ENCODE measurements around the gene RANBP2. TPM values are rescaled to one million over a fixed set of nuclear protein-coding genes. Genes with fewer than 3 reads are reported as not detected.

Gene RANBP2
- total and polyA plus RNA-seq, 10 of the 15 experiments (the other 5 are each of a cell fraction or from before 2014, with no cell fraction given): 9.0 to 81.7 (median 28.3) TPM

DNA sequence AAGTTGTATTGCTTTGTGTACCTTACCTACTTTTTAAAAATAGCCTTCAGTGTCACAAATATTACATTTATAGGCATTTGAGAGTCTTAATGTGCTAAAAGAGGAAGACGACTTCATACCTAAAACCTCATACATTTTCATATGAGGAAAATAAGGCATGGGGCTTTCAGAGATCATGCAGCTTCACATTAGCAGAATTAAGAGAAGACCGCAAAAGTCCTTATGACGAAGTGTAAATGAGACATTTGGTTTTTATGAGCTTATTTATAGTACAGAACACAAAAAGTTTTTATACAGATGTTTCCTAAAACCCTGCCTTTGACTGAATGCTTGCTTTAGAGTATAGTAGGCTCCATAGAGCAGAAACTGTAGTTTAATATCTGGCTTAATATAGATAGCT, 57.2 kb downstream of the RANBP2 start (continued):
- peak; percentile 99 for TF ChIP-seq MTA2 (IDR thresholded peaks at IDR 0.05; ENCODE audit: low read depth)
- TF ChIP-seq ZNF384 (IDR thresholded peaks at IDR 0.05; ENCODE audit: borderline replicate concordance, low read depth, low read length): no peak
- no peak for TF ChIP-seq GATAD2B (conservative IDR thresholded peaks at IDR 0.05; ENCODE audit: low read depth)
- TF ChIP-seq SPI1 (IDR thresholded peaks at IDR 0.05; ENCODE audit: borderline replicate concordance, insufficient read depth, low read depth, low read length): peak; percentile 69
- 0 out of 2 replicates have a peak, but pooled peaks have one; percentile 31 for TF ChIP-seq EED (IDR thresholded peaks at IDR 0.05; ENCODE audit: low read depth)
- no peak for TF ChIP-seq NR2C2 (IDR thresholded peaks at IDR 0.05; ENCODE audit: borderline replicate concordance, control insufficient read depth, insufficient read length, low read depth)
- no peak for TF ChIP-seq MYC (IDR thresholded peaks at IDR 0.05; ENCODE audit: insufficient read depth, insufficient read length, insufficient replicate concordance, low read length, severe bottlenecking)
- TF ChIP-seq SIN3A (IDR thresholded peaks at IDR 0.05; ENCODE audit: low read depth, low read length): no peak
- TF ChIP-seq, protein P1, sequence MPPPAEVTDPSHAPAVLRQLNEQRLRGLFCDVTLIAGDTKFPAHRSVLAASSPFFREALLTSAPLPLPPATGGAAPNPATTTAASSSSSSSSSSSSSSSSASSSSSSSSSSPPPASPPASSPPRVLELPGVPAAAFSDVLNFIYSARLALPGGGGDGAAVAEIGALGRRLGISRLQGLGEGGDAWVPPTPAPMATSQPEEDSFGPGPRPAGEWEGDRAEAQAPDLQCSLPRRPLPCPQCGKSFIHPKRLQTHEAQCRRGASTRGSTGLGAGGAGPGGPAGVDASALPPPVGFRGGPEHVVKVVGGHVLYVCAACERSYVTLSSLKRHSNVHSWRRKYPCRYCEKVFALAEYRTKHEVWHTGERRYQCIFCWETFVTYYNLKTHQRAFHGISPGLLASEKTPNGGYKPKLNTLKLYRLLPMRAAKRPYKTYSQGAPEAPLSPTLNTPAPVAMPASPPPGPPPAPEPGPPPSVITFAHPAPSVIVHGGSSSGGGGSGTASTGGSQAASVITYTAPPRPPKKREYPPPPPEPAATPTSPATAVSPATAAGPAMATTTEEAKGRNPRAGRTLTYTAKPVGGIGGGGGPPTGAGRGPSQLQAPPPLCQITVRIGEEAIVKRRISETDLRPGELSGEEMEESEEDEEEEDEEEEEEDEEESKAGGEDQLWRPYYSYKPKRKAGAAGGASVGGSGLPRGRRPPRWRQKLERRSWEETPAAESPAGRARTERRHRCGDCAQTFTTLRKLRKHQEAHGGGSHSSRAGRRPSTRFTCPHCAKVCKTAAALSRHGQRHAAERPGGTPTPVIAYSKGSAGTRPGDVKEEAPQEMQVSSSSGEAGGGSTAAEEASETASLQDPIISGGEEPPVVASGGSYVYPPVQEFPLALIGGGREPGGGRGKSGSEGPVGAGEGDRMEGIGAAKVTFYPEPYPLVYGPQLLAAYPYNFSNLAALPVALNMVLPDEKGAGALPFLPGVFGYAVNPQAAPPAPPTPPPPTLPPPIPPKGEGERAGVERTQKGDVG (CRISPR knock-in tag; IDR thresholded peaks at IDR 0.05): no peak
- no peak for TF ChIP-seq POLR2A (IDR thresholded peaks at IDR 0.05; ENCODE audit: low read depth, low read length)
- peak; percentile 71 for TF ChIP-seq IKZF1 (conservative IDR thresholded peaks at IDR 0.05)
- TF ChIP-seq CBX5 (IDR thresholded peaks at IDR 0.05; ENCODE audit: low read depth): no peak
- no peak for TF ChIP-seq CHD4 (IDR thresholded peaks at IDR 0.05)
- no peak for TF ChIP-seq RBBP5 (conservative IDR thresholded peaks at IDR 0.05)
- TF ChIP-seq, protein P2, sequence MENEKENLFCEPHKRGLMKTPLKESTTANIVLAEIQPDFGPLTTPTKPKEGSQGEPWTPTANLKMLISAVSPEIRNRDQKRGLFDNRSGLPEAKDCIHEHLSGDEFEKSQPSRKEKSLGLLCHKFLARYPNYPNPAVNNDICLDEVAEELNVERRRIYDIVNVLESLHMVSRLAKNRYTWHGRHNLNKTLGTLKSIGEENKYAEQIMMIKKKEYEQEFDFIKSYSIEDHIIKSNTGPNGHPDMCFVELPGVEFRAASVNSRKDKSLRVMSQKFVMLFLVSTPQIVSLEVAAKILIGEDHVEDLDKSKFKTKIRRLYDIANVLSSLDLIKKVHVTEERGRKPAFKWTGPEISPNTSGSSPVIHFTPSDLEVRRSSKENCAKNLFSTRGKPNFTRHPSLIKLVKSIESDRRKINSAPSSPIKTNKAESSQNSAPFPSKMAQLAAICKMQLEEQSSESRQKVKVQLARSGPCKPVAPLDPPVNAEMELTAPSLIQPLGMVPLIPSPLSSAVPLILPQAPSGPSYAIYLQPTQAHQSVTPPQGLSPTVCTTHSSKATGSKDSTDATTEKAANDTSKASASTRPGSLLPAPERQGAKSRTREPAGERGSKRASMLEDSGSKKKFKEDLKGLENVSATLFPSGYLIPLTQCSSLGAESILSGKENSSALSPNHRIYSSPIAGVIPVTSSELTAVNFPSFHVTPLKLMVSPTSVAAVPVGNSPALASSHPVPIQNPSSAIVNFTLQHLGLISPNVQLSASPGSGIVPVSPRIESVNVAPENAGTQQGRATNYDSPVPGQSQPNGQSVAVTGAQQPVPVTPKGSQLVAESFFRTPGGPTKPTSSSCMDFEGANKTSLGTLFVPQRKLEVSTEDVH (IDR thresholded peaks at IDR 0.05; ENCODE audit: low read depth, partially characterized antibody): peak; percentile 30
- TF ChIP-seq, protein P3, sequence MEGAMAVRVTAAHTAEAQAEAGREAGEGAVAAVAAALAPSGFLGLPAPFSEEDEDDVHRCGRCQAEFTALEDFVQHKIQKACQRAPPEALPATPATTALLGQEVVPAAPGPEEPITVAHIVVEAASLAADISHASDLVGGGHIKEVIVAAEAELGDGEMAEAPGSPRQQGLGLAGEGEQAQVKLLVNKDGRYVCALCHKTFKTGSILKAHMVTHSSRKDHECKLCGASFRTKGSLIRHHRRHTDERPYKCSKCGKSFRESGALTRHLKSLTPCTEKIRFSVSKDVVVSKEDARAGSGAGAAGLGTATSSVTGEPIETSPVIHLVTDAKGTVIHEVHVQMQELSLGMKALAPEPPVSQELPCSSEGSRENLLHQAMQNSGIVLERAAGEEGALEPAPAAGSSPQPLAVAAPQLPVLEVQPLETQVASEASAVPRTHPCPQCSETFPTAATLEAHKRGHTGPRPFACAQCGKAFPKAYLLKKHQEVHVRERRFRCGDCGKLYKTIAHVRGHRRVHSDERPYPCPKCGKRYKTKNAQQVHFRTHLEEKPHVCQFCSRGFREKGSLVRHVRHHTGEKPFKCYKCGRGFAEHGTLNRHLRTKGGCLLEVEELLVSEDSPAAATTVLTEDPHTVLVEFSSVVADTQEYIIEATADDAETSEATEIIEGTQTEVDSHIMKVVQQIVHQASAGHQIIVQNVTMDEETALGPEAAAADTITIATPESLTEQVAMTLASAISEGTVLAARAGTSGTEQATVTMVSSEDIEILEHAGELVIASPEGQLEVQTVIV (IDR thresholded peaks at IDR 0.05; ENCODE audit: borderline replicate concordance, partially characterized antibody): no peak
- no peak for TF ChIP-seq PKNOX1 (IDR thresholded peaks at IDR 0.05)
- no peak for TF ChIP-seq SUPT20H (IDR thresholded peaks at IDR 0.05; ENCODE audit: borderline replicate concordance, control insufficient read depth, low read depth, low read length)
- TF ChIP-seq TCF3 (IDR thresholded peaks at IDR 0.05; ENCODE audit: borderline replicate concordance, insufficient read depth, low read depth, low read length): no peak

Data from GM12878 (cell line).